GM23248 (cell line): Measurements from ENCODE around the gene METAP1. TPM values are rescaled to one million over a fixed set of nuclear protein-coding genes. Genes with fewer than 3 reads are reported as not detected.
"Not testable (repeated sequence)": the region's sequence is repeated elsewhere in the genome, so short reads cannot be mapped to it uniquely, and the experiment has no call there.

Experiments
- DNase-seq: peaks from one replicate; pipeline ENCODE4 v3.0.0-alpha.2; 2015
- H2AFZ ChIP-seq: fragments of 200-600 bp; sonication (generic); 2 replicates; pipeline ENCODE4 v1.6.1; 2016; ENCODE audit warnings: antibody characterized with exemption
- H3F3A ChIP-seq: fragments of 200-600 bp; sonication (generic); 2 replicates; pipeline ENCODE4 v1.6.1; 2016; ENCODE audit warnings: mild to moderate bottlenecking, antibody characterized with exemption, mixed run types; ENCODE audit not compliant: insufficient read depth
- H3K27ac ChIP-seq: fragments of 200-600 bp; sonication (generic); 2 replicates; pipeline ENCODE4 v1.5.1; 2016; ENCODE audit warnings: mild to moderate bottlenecking
- H3K27me3 ChIP-seq: fragments of 200-600 bp; sonication (generic); replicated peaks from 2 replicates; pipeline ENCODE4 v1.6.1; 2016; ENCODE audit warnings: mild to moderate bottlenecking; ENCODE audit not compliant: insufficient read depth
- H3K36me3 ChIP-seq: fragments of 200-600 bp; sonication (generic); 2 replicates; pipeline ENCODE4 v1.6.1; 2016; ENCODE audit warnings: low read depth, mild to moderate bottlenecking
- H3K4me1 ChIP-seq: fragments of 200-600 bp; sonication (generic); 2 replicates; pipeline ENCODE4 v1.6.1; 2016; ENCODE audit warnings: mild to moderate bottlenecking; ENCODE audit not compliant: insufficient read depth
- H3K4me2 ChIP-seq: fragments of 200-600 bp; sonication (generic); one replicate; pipeline ENCODE4 v1.6.1; 2016; ENCODE audit warnings: mild to moderate bottlenecking; ENCODE audit not compliant: unreplicated experiment
- H3K4me3 ChIP-seq: fragments of 200-600 bp; sonication (generic); 2 replicates; pipeline ENCODE4 v1.5.1; 2016; ENCODE audit warnings: mild to moderate bottlenecking
- H3K79me2 ChIP-seq: fragments of 200-600 bp; sonication (generic); 2 replicates; pipeline ENCODE4 v1.6.1; 2016; ENCODE audit warnings: mild to moderate bottlenecking; ENCODE audit not compliant: insufficient read depth
- H3K9ac ChIP-seq: fragments of 200-600 bp; sonication (generic); 2 replicates; pipeline ENCODE4 v1.6.1; 2016; ENCODE audit warnings: mild to moderate bottlenecking
- H3K9me2 ChIP-seq: fragments of 200-600 bp; sonication (generic); 2 replicates; pipeline ENCODE4 v1.6.1; 2016; ENCODE audit warnings: mixed run types, mild to moderate bottlenecking, moderate library complexity; ENCODE audit not compliant: insufficient read depth
- H3K9me3 ChIP-seq: fragments of 200-600 bp; sonication (generic); one replicate; pipeline ENCODE4 v1.6.1; 2017; ENCODE audit warnings: low read depth
- H4K20me1 ChIP-seq: fragments of 200-600 bp; sonication (generic); 2 replicates; pipeline ENCODE4 v1.6.0; 2016; ENCODE audit not compliant: insufficient read depth
- EZH2 ChIP-seq: fragments of 200-600 bp; sonication (generic); IDR thresholded peaks from 2 replicates; pipeline ENCODE4 v1.6.1; 2018; ENCODE audit warnings: antibody characterized with exemption, mild to moderate bottlenecking; ENCODE audit not compliant: insufficient read depth, poor library complexity, severe bottlenecking
- EZH2phosphoT487 ChIP-seq: fragments of 200-600 bp; sonication (generic); IDR thresholded peaks from 2 replicates; pipeline ENCODE4 v1.6.1; 2018; ENCODE audit warnings: antibody characterized with exemption, moderate library complexity, mild to moderate bottlenecking, low read depth; ENCODE audit not compliant: insufficient read depth
- WGBS, 2 experiments: methylation state at CpG; one replicate each; pipeline ENCODE4 v1.1.6; 2015 to 2017; ENCODE audit warnings: low lambda C conversion rate in 2 of 2, low coverage in 1 of 2; ENCODE audit errors: missing lambda C conversion rate in 2 of 2; 5-methylcytosine and 5-hydroxymethylcytosine counted together
- in situ Hi-C: fragments of 300-500 bp; cut with MboI; formaldehyde crosslinking; loops from 2 replicates; pipeline ENCODE4 v1.15.0; 2020
- polyA plus RNA-seq: library from polyadenylated mRNA; unstranded; fragments of >200 nt; fragmentation: Nextera tagmentation; extraction: Ambion mirVana; gene quantifications from 2 replicates; pipeline ENCODE4 v1.2.1, GENCODE V29; 2016
- total RNA-seq: library from RNA; depleted of rRNA; stranded (reverse); fragments of >200 nt; shearing (Covaris generic); gene quantifications from 2 replicates; pipeline ENCODE4 v1.2.3, GENCODE V29; 2014

Gene METAP1
- total and polyA plus RNA-seq, 2 experiments from 2014 or later: 33.3 to 59.2 TPM

- H3K9me3 ChIP-seq: no peaks in the 10 kb centered on the region
- H3K4me2 ChIP-seq: peak overlapping the region; percentile 70
- no peaks in the 10 kb centered on the region; the same call in 1 of the 2 replicates for H3K36me3 ChIP-seq
- H3K4me1 ChIP-seq: peaks cover 47% of the 10 kb centered on the region
- WGBS, 2 experiments: 100% methylated on average over 1 of the region's 1 CpG
- peak overlapping the region; percentile 14; the same call in 1 of the 2 replicates for H3K9ac ChIP-seq
- DNase-seq: no peak
- in situ Hi-C loops: no loop called here
- H4K20me1 ChIP-seq: no peaks in the 10 kb centered on the region
- H2AFZ ChIP-seq: peak overlapping the region; percentile 12; the same call in 1 of the 2 replicates
- peaks cover 24% of the 10 kb centered on the region; the same call in 1 of the 2 replicates for H3K79me2 ChIP-seq
- peak overlapping the region; percentile 65 for H3K27ac ChIP-seq
- no peaks in the 10 kb centered on the region for H3K27me3 ChIP-seq
- TF ChIP-seq EZH2phosphoT487 (no peak), EZH2 (no peak)
- H3K9me2 ChIP-seq: no peaks in the 10 kb centered on the region
- H3K4me3 ChIP-seq: peak overlapping the region; percentile 44
- H3F3A ChIP-seq: peaks cover 39% of the 10 kb centered on the region
Observed at GRCh38 chr4:99059550-99059949, 64.0 kb downstream of the METAP1 start.

DNA sequence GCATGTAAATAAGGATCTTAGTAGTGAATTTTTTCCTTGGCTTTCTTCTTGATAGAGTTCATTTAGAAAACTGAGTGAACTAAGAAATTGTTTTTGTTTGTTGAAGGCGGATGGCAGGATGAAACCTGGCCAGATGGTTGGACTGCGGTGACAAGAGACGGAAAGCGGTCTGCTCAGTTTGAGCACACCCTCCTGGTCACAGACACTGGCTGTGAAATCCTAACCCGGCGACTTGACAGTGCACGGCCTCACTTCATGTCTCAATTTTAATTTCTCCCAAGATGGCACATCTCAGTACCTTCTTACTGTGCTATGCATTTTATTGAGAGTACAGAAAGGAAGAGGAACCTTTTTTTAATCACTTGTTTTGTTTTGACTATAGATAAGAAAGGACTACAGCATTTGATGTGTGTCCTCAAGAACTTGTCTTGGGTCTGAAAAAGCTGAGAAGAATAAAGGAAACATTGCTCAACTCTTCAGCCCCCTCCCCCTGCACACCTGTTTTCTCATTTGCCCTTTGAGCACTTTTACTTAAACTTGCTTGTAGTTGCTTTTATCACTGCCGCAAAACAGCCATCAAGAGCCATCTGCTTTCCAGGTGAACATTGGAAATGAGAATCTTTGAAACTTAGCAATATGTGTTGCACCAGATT is 65.7 kb downstream of the METAP1 start:
- Histone ChIP-seq H3F3A (peaks cover 35% of the 10 kb centered on the region), H3K27ac (peak overlapping the region; percentile 80), H3K9ac (peak overlapping the region; percentile 34; the same call in 1 of the 2 replicates), H3K4me1 (peaks cover 41% of the 10 kb centered on the region), H3K36me3 (no peaks in the 10 kb centered on the region; the same call in 1 of the 2 replicates), H3K79me2 (peaks cover 24% of the 10 kb centered on the region; the same call in 1 of the 2 replicates), H3K9me3 (no peaks in the 10 kb centered on the region), H4K20me1 (no peaks in the 10 kb centered on the region), H3K9me2 (no peaks in the 10 kb centered on the region), H3K27me3 (no peaks in the 10 kb centered on the region), H3K4me3 (peak overlapping the region; percentile 26; the same call in 1 of the 2 replicates), H2AFZ (peak overlapping the region; percentile 43; the same call in 1 of the 2 replicates), H3K4me2 (peak overlapping the region; percentile 72)
- TF ChIP-seq EZH2phosphoT487: no peak
- peak; percentile 37 for DNase-seq
- in situ Hi-C loops: no loop called here
- 27 to 28% methylated on average over 8 of the region's 8 CpGs for WGBS, 2 experiments

- peaks cover 15% of the 10 kb centered on the region; the same call in 1 of the 2 replicates for H3K79me2 ChIP-seq
- no peaks in the 10 kb centered on the region for H3K9me2 ChIP-seq
- H3K36me3 ChIP-seq: no peaks in the 10 kb centered on the region; the same call in 1 of the 2 replicates
- no peak overlapping the region for H3K4me2 ChIP-seq
- H3K9me3 ChIP-seq: no peaks in the 10 kb centered on the region
- no peak overlapping the region for H3K9ac ChIP-seq
- in situ Hi-C loops: no loop called here
- H2AFZ ChIP-seq: no peak overlapping the region
- peaks cover 37% of the 10 kb centered on the region for H3K4me1 ChIP-seq
- H3K27ac ChIP-seq: peak overlapping the region; percentile 11; the same call in 1 of the 2 replicates
- peaks cover 35% of the 10 kb centered on the region for H3F3A ChIP-seq
- no peaks in the 10 kb centered on the region for H3K27me3 ChIP-seq
- peak; percentile 21 for DNase-seq
- no peaks in the 10 kb centered on the region for H4K20me1 ChIP-seq
- 47 to 51% methylated on average over 4 of the region's 4 CpGs for WGBS, 2 experiments
- TF ChIP-seq EZH2phosphoT487 (no peak), EZH2 (no peak)
- no peak overlapping the region for H3K4me3 ChIP-seq
Observed at GRCh38 chr4:99062120-99062519, 66.6 kb downstream of the METAP1 start.

GRCh38 chr4:99065521-99065920 is 70.0 kb downstream of the METAP1 start:
- H3K9ac ChIP-seq: not testable (repeated sequence)

More at GRCh38 chr4:99065521-99065920, 70.0 kb downstream of the METAP1 start:
- in situ Hi-C loops, H3K27ac ChIP-seq, DNase-seq, H3K4me2 ChIP-seq, H3K79me2 ChIP-seq, H2AFZ ChIP-seq, H3K9me3 ChIP-seq, H3K27me3 ChIP-seq, H3K9me2 ChIP-seq, H4K20me1 ChIP-seq, H3K4me3 ChIP-seq, H3K36me3 ChIP-seq: not testable (repeated sequence)
- Histone ChIP-seq H3F3A (peaks cover 40% of the 10 kb centered on the region), H3K4me1 (peaks cover 21% of the 10 kb centered on the region)
- 88 to 90% methylated on average over 1 to 2 of the region's 2 CpGs for WGBS, 2 experiments
